Esophagus squamous epithelium (tissue), 5 donors: Measurements from ENCODE around the gene INPP5D. TPM values are rescaled to one million over a fixed set of nuclear protein-coding genes. Genes with fewer than 3 reads are reported as not detected.

Experiments
- DNase-seq: peaks from one replicate; lab custom pipeline; 2025; lab: John Stamatoyannopoulos, UW
- H3K27ac ChIP-seq, 4 donors: fragments of 200-600 bp; sonication (generic); one replicate each; pipeline ENCODE4 v1.5.1; 2016 to 2019; ENCODE audit warnings: mild to moderate bottlenecking in 1 of 4
- H3K27me3 ChIP-seq, 4 donors: fragments of 200-600 bp; sonication (generic); 1 replicate in 3 of 4; 2 replicates in 1 of 4; pipeline versions ENCODE4 v1.5.1 to v1.6.0; 2017 to 2021; ENCODE audit warnings: antibody characterized with exemption in 1 of 4
- H3K36me3 ChIP-seq, 3 donors: fragments of 200-600 bp; sonication (generic); one replicate each; pipeline ENCODE4 v1.5.1; 2016 to 2019
- H3K4me1 ChIP-seq, 3 donors: fragments of 200-600 bp; sonication (generic); one replicate each; pipeline ENCODE4 v1.5.1; 2017 to 2019
- H3K4me3 ChIP-seq, 4 donors: fragments of 200-600 bp; sonication (generic); 1 replicate in 3 of 4; 2 replicates in 1 of 4; pipeline ENCODE4 v1.5.1; 2016 to 2019; ENCODE audit warnings: mild to moderate bottlenecking in 2 of 4, moderate library complexity in 1 of 4
- H3K9me3 ChIP-seq, 3 donors: fragments of 200-600 bp; sonication (generic); one replicate each; pipeline ENCODE4 v1.5.1; 2016 to 2019
- POLR2A ChIP-seq, 4 donors: fragments of 450-650 bp; IDR thresholded peaks; one replicate each; pipeline ENCODE4 v1.6.1; 2017; ENCODE audit warnings: antibody characterized with exemption in 4 of 4, mild to moderate bottlenecking in 4 of 4, moderate library complexity in 3 of 4
- WGBS, 2 donors: methylation state at CpG; one replicate each; pipeline ENCODE4 v1.1.5; 2018; 5-methylcytosine and 5-hydroxymethylcytosine counted together
- intact Hi-C: fragments of 100-400 bp; cut with DNase I; formaldehyde crosslinking; loops from one replicate; pipeline ENCODE4 v1.15.0; 2022
- total RNA-seq, 4 donors: library from RNA; depleted of rRNA; stranded (reverse); fragments of >200 nt; gene quantifications; one replicate each; pipeline ENCODE4 v1.1.0, GENCODE V29; 2016
- TF ChIP-seq, protein P1 (sequence below), 6 experiments: fragments of 450-650 bp in 4 of 6; fragments of 200-600 bp in 2 of 6; sonication (generic) in 2 of 6; IDR thresholded peaks; one replicate each; pipeline ENCODE4 v1.5.1; 2016 to 2019; ENCODE audit warnings: antibody characterized with exemption in 6 of 6, mild to moderate bottlenecking in 4 of 6, moderate library complexity in 4 of 6
- donor health status: DM: yes; HTN: yes; CAD: no.

INPP5D gene
- total RNA-seq, 4 donors from 2014 or later, result 2.2 to 36.0 (median 10.2) TPM

DNA sequence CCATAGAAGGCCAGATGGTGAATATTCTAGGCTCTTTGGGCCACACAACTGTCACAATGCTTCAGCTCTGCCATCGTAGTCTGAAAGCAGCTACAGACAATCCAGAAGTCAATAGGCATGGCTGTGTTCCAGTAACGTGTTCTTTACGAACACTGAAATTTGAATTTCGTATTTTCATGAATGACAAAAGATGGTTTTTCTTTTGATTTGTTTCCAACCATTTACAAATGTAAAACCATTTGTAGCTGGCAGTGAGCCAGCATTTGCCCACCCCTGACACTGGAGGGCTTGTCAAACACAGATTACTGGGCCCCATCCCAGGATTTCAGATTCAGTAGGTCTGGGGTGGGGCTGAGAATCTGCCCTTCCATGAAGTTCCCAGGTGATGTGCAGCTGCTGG, 108.3 kb downstream of the INPP5D start:
- intact Hi-C loops, result no loop called here
- no peak overlapping the region for H3K4me3 ChIP-seq
- H3K27me3 ChIP-seq, result no peaks in the 10 kb centered on the region
- 84 to 85% methylated on average over 4 of the region's 4 CpGs for WGBS, 2 donors
- H3K9me3 ChIP-seq, result no peaks in the 10 kb centered on the region
- H3K36me3 ChIP-seq, result peaks cover 0 to 42% (median 0%) of the 10 kb centered on the region in 3 donors
- peaks cover 0 to 18% (median 0%) of the 10 kb centered on the region in 3 donors for H3K4me1 ChIP-seq
- no peak overlapping the region for H3K27ac ChIP-seq
- no peak for DNase-seq
- no peak for TF ChIP-seq POLR2A (IDR thresholded peaks at IDR 0.05)
- TF ChIP-seq, protein P1, sequence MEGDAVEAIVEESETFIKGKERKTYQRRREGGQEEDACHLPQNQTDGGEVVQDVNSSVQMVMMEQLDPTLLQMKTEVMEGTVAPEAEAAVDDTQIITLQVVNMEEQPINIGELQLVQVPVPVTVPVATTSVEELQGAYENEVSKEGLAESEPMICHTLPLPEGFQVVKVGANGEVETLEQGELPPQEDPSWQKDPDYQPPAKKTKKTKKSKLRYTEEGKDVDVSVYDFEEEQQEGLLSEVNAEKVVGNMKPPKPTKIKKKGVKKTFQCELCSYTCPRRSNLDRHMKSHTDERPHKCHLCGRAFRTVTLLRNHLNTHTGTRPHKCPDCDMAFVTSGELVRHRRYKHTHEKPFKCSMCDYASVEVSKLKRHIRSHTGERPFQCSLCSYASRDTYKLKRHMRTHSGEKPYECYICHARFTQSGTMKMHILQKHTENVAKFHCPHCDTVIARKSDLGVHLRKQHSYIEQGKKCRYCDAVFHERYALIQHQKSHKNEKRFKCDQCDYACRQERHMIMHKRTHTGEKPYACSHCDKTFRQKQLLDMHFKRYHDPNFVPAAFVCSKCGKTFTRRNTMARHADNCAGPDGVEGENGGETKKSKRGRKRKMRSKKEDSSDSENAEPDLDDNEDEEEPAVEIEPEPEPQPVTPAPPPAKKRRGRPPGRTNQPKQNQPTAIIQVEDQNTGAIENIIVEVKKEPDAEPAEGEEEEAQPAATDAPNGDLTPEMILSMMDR (IDR thresholded peaks at IDR 0.05), result no peak

DNA sequence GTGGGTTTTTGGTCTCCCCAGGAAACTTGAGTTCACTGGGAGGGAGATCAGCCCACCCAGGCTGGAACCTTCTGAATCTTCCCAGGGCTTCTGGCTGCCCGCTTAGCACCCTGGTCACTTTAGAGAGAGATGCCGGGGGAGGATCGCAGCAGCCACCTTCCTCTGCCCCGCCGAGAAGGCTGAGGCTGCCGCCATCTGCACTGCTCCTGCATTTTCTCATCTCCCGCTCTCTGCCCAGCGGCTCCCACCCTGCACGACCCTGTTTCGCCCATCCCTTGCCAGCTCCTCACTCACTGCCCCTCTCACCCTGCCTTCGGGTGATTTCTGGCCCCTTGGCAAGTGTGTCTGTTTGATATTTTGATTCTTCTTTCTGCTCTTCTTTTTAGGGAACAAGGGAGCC, 108.8 kb downstream of the INPP5D start:
- intact Hi-C loops, result no loop called here
- H3K27ac ChIP-seq, result no peak overlapping the region

DNA sequence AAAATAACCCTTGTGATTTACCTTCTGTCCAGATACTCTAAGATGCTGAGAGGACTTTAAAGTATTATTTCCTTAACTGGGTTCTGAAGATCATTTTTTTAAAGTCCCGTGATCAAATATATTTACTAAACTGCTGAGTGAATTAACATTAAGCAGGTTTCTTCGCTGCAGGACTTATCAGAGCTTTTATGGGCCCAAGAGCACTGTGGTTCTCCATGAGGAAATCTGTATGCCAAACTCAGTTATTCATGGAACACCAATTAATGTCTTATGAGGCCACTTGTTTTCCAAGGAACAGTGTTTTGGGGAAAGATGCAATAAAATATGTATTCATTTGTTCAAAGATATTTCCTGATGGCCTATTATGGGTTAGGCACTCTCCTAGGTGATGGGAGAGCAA, 111.2 kb downstream of the INPP5D start:
- WGBS, 2 donors, result 95 to 100% methylated on average over 2 of the region's 2 CpGs

More for the DNA sequence above, 108.8 kb downstream of the INPP5D start:
- H3K27me3 ChIP-seq, result no peaks in the 10 kb centered on the region
- TF ChIP-seq, protein P1 (IDR thresholded peaks at IDR 0.05), result no peak
- TF ChIP-seq POLR2A (IDR thresholded peaks at IDR 0.05), result no peak
- 93 to 94% methylated on average over 10 to 11 of the region's 11 CpGs for WGBS, 2 donors
- H3K9me3 ChIP-seq, result no peaks in the 10 kb centered on the region
- peaks cover 0 to 18% (median 0%) of the 10 kb centered on the region in 3 donors for H3K4me1 ChIP-seq
- no peak overlapping the region for H3K4me3 ChIP-seq
- peaks cover 0 to 42% (median 0%) of the 10 kb centered on the region in 3 donors for H3K36me3 ChIP-seq
- no peak for DNase-seq

DNA sequence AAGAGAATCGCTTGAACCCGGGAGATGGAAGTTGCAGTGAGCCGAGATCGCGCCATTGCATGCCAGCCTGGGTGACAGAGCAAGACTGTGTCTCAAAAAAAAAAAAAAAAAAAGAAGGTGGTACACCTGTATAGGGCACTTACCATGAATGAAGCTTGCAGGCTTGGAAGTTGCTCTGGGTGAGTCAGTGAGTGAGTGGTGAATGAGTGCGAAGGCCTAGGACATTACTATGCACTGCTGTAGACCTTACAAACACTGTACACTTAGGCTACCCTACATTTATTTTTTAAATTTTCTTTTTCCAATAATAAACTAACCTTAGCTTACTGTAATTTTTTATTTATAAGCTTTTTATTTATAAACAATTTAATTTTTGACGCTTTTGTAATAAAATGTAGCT, 113.0 kb downstream of the INPP5D start:
- TF ChIP-seq, protein P1 (IDR thresholded peaks at IDR 0.05), result no peak
- TF ChIP-seq POLR2A (IDR thresholded peaks at IDR 0.05), result no peak
- no peaks in the 10 kb centered on the region for H3K4me1 ChIP-seq

More for the DNA sequence above, 111.2 kb downstream of the INPP5D start:
- TF ChIP-seq POLR2A (IDR thresholded peaks at IDR 0.05), result no peak
- TF ChIP-seq, protein P1 (IDR thresholded peaks at IDR 0.05), result no peak
- H3K27me3 ChIP-seq, result no peaks in the 10 kb centered on the region
- H3K27ac ChIP-seq, result no peak overlapping the region
- DNase-seq, result no peak
- H3K9me3 ChIP-seq, result no peaks in the 10 kb centered on the region
- H3K4me3 ChIP-seq, result no peak overlapping the region
- intact Hi-C loops, result no loop called here
- peaks cover 0 to 1% (median 0%) of the 10 kb centered on the region in 3 donors for H3K4me1 ChIP-seq
- H3K36me3 ChIP-seq, result peaks cover 0 to 42% (median 0%) of the 10 kb centered on the region in 3 donors

DNA sequence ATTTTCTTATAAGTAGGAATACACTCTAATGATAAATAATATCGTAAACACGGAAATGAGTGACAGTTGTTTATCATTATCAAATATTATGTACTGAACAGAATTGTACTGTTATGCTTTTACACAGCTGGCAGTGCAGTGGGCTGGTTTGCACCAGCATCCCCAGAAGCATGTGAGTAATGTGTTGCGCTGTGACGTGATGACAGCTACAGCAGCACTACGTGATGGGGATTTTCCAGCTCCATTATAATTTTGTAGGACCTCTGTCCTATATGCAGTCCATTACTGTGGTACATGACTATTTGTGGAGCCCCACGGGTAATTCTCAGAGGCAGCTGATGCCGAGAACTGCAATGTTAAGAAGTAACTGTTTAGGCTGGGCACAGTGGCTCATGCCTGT, 114.0 kb downstream of the INPP5D start:
- Histone ChIP-seq H3K4me3 (no peak overlapping the region), H3K36me3 (peaks cover 0 to 50% (median 0%) of the 10 kb centered on the region in 3 donors), H3K9me3 (no peaks in the 10 kb centered on the region), H3K4me1 (no peaks in the 10 kb centered on the region), H3K27ac (no peak overlapping the region), H3K27me3 (no peaks in the 10 kb centered on the region)
- TF ChIP-seq, protein P1 (IDR thresholded peaks at IDR 0.05), result no peak
- TF ChIP-seq POLR2A (IDR thresholded peaks at IDR 0.05), result no peak
- DNase-seq, result no peak
- 77 to 79% methylated on average over 6 to 7 of the region's 7 CpGs for WGBS, 2 donors
- intact Hi-C loops, result no loop called here

More for the DNA sequence above, 113.0 kb downstream of the INPP5D start:
- intact Hi-C loops, result no loop called here
- Histone ChIP-seq H3K27ac (no peak overlapping the region), H3K9me3 (no peaks in the 10 kb centered on the region), H3K36me3 (peaks cover 0 to 52% (median 0%) of the 10 kb centered on the region in 3 donors), H3K27me3 (no peaks in the 10 kb centered on the region), H3K4me3 (no peak overlapping the region)
- 92 to 95% methylated on average over 7 of the region's 7 CpGs for WGBS, 2 donors
- no peak for DNase-seq
